Measurements from ENCODE around the gene PRF1. TPM values are rescaled to one million over a fixed set of nuclear protein-coding genes. Genes with fewer than 3 reads are reported as not detected.

Gene PRF1
- total RNA-seq, 4 donors from 2014 or later = 1.4 to 3.5 (median 2.9) TPM

- Histone ChIP-seq H3K4me1 (no peaks in the 10 kb centered on the region), H3K27me3 (no peaks in the 10 kb centered on the region), H3K4me3 (replicated peaks in 1 of 3) (no peak overlapping the region), H3K9me3 (no peaks in the 10 kb centered on the region), H3K36me3 (no peaks in the 10 kb centered on the region), H3K27ac (no peak overlapping the region)
- no peak for DNase-seq
- intact Hi-C loops (cut with DNase I) = no loop called here
- TF ChIP-seq POLR2A (IDR thresholded peaks at IDR 0.05) (no peak), CTCF (IDR thresholded peaks at IDR 0.05) (no peak)
Measured at GRCh38 chr10:70620020-70620289, 17.4 kb upstream of the PRF1 start.

- Histone ChIP-seq H3K27ac (no peak overlapping the region), H3K4me3 (replicated peaks in 1 of 3) (no peak overlapping the region), H3K9me3 (no peaks in the 10 kb centered on the region), H3K27me3 (no peaks in the 10 kb centered on the region), H3K4me1 (no peaks in the 10 kb centered on the region), H3K36me3 (no peaks in the 10 kb centered on the region)
- no peak for TF ChIP-seq CTCF (IDR thresholded peaks at IDR 0.05)
- no peak for TF ChIP-seq POLR2A (IDR thresholded peaks at IDR 0.05)
- intact Hi-C loops (cut with DNase I) = no loop called here
- no peak for DNase-seq
- WGBS, 2 donors = 67 to 75% methylated on average over 4 of the region's 4 CpGs
Measured at GRCh38 chr10:70619271-70620019, 16.9 kb upstream of the PRF1 start.

GRCh38 chr10:70618663-70619062 lies 16.1 kb upstream of the PRF1 start:
- Histone ChIP-seq H3K36me3 (no peaks in the 10 kb centered on the region), H3K4me1 (no peaks in the 10 kb centered on the region), H3K27me3 (no peaks in the 10 kb centered on the region), H3K9me3 (no peaks in the 10 kb centered on the region), H3K27ac (no peak overlapping the region), H3K4me3 (replicated peaks in 1 of 3) (no peak overlapping the region)
- 95% methylated on average over 5 of the region's 5 CpGs for WGBS, 2 donors
- DNase-seq = no peak
- TF ChIP-seq CTCF (IDR thresholded peaks at IDR 0.05) (no peak), POLR2A (IDR thresholded peaks at IDR 0.05) (no peak)
- intact Hi-C loops (cut with DNase I) = no loop called here

GRCh38 chr10:70617798-70618568 lies 15.4 kb upstream of the PRF1 start:
- TF ChIP-seq POLR2A (IDR thresholded peaks at IDR 0.05) = no peak
- no peak for TF ChIP-seq CTCF (IDR thresholded peaks at IDR 0.05)
- peak; percentile 62 to 70 for DNase-seq
- Histone ChIP-seq H3K27me3 (no peaks in the 10 kb centered on the region), H3K9me3 (no peaks in the 10 kb centered on the region), H3K27ac (no peak overlapping the region), H3K4me1 (no peaks in the 10 kb centered on the region), H3K4me3 (replicated peaks in 1 of 3) (no peak overlapping the region), H3K36me3 (no peaks in the 10 kb centered on the region)
- 54 to 58% methylated on average over 7 of the region's 7 CpGs for WGBS, 2 donors
- intact Hi-C loops (cut with DNase I) = no loop called here

- no peaks in the 10 kb centered on the region for H3K36me3 ChIP-seq
- 91 to 94% methylated on average over 4 of the region's 4 CpGs for WGBS, 2 donors
- no peaks in the 10 kb centered on the region for H3K27me3 ChIP-seq
- H3K4me1 ChIP-seq = no peaks in the 10 kb centered on the region
- TF ChIP-seq CTCF (IDR thresholded peaks at IDR 0.05) (no peak), POLR2A (IDR thresholded peaks at IDR 0.05) (no peak)
- DNase-seq = no peak
- H3K27ac ChIP-seq = no peak overlapping the region
- H3K9me3 ChIP-seq = no peaks in the 10 kb centered on the region
- intact Hi-C loops (cut with DNase I) = no loop called here
- H3K4me3 ChIP-seq (replicated peaks in 1 of 3) = no peak overlapping the region
Measured at GRCh38 chr10:70616761-70617160, 14.2 kb upstream of the PRF1 start.

Measured in thyroid gland (tissue), 4 donors.